Fibroblast of skin of abdomen (primary cell): ENCODE measurements around the gene GDF10.

ENCODE experiments used
- DNase-seq: peaks from one replicate; pipeline ENCODE4 v3.0.0-alpha.2; 2013

Gene GDF10

GRCh38 chr10:47336387-47337134 lies 36.6 kb downstream of the GDF10 start:
- no peak for DNase-seq

DNA sequence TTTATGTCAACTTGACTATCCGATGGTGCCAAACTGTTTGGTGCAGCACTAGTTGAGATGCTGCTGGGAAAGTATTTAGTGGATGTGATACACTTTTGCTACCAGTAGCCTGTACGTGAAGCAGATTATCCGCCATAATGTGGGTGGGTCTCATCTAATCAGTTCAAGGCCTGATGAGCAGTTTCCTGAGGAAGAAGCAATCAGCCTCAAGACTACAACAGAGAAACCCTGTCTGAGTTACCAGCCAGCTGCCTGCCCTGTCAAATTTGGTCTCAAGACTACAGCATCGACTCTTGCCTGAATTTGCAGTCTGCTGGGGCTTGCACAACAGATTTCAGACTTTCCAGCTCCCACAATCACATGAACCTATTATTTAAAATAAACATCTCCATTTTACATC lies 37.3 kb downstream of the GDF10 start:
- DNase-seq, result no peak

- DNase-seq, result no peak
Measured at GRCh38 chr10:47339186-47339735, 39.3 kb downstream of the GDF10 start.

DNA sequence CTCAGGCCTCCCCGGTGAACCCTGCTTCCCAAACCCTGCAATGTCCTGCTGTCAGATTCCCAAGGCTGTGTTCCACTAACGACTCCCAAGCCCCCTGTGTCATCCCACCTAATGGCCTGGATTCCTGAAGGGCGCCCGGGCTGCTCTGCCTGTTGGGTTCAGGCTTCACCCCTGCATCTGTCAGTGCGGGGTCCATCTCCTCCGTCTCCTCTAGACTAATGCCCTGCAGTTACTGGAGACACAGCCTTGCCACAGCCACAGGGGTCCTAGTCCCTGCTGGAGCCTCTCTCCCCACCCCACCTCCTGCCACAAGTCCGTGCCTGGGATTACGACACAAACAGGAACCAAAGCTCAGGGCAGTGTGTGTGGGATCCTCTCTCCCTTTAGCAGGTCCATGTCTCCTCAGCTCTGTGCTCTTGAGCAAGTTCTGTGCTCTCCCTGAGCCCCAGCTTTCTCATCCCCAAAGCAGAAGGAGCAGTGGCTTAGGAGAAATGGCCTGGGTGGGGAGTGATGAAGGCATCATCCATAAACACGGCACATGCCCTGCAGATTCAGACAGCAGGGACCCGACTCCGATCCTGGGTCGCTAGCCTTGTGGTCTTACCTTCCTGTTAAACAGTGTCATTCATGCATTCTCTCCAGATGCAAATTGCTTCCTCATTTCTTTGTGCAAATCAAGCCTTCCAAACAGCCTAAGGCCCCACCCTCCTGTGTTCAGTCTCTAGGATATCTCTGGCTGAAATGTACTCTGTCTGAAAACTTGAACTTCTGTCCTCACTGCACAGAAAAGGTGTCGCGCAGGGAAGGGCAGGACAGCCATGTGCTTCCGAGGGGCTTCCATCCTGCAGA lies 40.0 kb downstream of the GDF10 start:
- DNase-seq, result no peak

DNA sequence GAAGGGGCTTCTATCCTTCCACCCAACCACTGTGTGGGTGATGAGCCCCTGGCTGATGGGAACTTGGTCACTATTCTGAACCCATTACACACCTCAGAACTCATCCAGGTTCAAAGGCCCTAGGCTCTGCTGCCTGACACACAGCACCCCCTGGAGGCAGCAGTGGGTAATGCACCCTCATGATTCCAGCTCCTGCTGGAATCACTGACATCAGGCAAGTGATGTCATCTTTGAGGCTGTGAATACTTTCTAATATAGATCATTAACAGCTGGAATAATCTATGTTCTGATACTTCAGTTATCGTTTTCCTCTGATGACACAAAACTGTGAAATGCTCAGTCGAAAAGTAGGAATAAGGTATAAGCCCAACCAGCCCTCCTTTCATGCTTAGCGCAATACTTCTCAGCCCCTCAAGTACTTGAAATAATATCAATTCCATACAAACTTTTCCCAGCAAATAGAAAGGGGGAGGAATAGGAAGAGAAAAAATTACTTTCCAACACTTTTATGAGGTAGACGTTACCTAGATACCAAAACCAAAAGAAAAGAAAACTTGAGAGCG lies 40.7 kb downstream of the GDF10 start:
- DNase-seq, result peak; percentile 48

GRCh38 chr10:47344996-47345870 lies 45.2 kb downstream of the GDF10 start:
- DNase-seq, result no peak

DNA sequence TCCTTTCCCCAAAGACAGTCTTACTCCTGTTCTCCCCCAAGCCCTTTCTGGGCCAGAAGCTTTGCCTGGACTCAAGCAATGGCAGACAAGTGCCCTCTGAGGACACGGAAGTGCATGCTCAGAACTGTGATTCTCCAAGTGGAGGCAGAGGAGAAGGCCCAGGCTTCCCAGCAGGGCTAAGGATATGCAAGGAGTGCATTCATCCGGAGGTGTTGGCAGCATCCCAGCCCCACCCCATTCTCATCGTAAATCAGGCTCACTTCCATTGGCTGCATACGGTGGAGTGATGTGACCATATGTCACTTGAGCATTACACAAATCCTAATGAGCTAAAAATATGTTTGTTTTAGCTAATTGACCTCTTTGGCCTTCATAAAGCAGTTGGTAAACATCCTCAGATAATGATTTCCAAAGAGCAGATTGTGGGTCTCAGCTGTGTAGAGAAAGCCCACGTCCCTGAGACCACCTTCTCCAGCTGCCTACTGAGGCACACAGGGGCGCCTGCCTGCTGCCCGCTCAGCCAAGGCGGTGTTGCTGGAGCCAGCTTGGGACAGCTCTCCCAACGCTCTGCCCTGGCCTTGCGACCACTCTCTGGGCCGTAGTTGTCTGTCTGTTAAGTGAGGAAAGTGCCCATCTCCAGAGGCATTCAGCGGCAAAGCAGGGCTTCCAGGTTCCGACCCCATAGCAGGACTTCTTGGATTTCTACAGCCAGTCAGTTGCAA lies 46.7 kb downstream of the GDF10 start:
- DNase-seq, result no peak

GRCh38 chr10:47347303-47347675 lies 47.3 kb downstream of the GDF10 start:
- DNase-seq, result no peak

DNA sequence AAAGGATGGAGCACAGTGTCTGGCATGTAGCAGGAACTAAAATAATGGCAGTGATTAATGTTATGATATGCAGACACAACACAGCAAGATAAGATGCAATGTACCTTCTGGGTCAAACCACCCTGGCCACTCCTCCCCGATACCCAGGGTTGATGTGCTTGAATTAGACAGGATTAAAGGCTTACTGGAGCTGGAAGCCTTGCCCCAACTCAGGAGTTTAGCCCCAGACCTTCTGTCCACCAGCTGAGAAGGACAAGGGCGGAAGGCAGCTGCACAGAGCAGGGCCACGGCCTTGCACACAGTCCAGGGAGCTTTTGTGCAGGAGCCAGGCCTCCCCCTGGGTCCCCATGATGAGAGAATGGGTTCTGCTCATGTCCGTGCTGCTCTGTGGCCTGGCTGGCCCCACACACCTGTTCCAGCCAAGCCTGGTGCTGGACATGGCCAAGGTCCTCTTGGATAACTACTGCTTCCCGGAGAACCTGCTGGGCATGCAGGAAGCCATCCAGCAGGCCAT lies 48.2 kb downstream of the GDF10 start, which contains the start of gene RBP3:
RBP3 (plus strand) TSS at position 226 of the 514 bp plus-strand sequence; CDS start at position 348, 122 bp downstream.
- no peak for DNase-seq

GRCh38 chr10:47348661-47349470 lies 48.9 kb downstream of the GDF10 start:
- DNase-seq, result no peak

DNA sequence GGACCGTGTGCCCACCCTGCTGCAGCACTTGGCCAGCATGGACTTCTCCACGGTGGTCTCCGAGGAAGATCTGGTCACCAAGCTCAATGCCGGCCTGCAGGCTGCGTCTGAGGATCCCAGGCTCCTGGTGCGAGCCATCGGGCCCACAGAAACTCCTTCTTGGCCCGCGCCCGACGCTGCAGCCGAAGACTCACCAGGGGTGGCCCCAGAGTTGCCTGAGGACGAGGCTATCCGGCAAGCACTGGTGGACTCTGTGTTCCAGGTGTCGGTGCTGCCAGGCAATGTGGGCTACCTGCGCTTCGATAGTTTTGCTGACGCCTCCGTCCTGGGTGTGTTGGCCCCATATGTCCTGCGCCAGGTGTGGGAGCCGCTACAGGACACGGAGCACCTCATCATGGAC lies 49.5 kb downstream of the GDF10 start:
- no peak for DNase-seq

- DNase-seq, result no peak
Measured at GRCh38 chr10:47349941-47350371, 50.0 kb downstream of the GDF10 start.

- DNase-seq, result no peak
Measured at GRCh38 chr10:47350671-47351640, 51.0 kb downstream of the GDF10 start.

DNA sequence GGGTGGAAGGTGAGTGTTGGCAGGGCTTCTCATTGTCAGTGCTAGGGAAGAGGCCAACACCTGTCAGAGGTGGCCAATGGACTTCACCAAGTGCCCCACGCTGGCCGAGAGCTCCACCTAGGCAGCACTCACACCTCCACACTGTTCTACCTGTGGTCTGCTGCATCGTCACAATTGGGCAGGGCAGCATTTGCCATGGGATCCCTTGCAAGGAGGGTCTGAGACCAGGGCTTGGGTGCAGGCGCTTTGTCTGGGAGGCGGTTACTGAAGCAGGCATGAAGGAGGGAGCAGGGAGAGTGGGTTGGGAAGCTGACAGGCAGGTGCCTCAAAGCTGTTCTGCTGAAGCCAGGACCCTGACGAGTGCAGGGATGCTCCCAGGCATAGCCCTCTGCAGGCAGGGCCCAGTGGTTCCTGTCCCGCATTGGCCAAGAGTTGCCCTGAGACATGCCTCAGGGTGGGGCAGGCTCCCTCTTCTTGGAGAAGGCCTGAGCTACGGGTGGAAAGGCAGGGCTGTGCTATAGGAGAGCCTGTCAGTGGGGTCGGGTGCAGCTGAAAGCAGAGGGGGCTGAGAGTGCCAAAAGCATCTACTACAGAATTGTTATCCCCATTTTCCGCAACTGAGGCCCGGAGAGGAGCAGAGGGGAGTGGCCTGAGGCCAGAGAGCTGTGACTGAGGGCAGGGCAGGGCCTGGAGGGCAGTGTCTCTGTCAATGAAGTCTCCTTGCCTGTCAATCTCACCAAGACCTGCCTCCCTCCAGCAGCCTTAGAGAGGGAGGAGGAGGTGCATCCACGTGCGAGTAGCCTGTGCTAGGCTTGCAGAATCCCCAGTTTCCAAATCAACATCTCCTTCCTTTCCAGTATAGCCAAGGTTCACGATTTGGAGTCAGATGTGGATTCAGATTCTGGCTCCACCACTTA lies 52.2 kb downstream of the GDF10 start:
- no peak for DNase-seq

DNA sequence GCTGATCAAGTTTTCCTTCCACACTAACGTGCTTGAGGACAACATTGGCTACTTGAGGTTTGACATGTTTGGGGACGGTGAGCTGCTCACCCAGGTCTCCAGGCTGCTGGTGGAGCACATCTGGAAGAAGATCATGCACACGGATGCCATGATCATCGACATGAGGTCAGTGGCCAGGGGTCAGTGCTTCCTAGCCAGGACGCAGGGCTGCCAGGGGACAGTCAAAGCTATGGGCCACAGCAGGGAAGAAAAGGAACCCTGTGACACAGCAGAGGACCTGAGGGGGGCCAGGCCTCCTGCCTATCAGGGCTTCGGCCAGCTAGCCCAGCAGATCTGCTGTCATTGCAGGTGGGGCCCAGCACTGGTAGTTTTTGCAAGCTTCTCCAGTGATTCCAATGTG lies 53.4 kb downstream of the GDF10 start:
- no peak for DNase-seq

DNA sequence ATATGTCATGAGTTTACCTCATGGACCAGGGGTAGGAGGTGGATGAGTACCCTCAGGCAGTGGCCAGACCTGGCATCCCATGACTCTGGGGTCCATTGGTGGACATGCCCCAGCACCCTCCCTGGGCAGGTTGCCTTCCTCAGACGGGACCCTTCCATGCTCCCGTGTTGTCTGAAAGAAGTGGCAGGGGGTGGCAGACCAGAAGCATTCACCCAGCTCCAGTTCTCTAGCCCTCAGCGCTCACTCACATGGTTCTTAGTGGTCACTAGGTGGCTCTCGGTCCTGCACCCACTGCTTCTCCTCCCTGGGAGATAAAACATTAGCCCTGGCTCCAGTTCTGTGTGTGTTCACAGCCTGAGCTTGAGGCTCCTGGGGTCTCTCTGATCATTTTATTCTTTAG lies 54.2 kb downstream of the GDF10 start:
- DNase-seq, result no peak

DNA sequence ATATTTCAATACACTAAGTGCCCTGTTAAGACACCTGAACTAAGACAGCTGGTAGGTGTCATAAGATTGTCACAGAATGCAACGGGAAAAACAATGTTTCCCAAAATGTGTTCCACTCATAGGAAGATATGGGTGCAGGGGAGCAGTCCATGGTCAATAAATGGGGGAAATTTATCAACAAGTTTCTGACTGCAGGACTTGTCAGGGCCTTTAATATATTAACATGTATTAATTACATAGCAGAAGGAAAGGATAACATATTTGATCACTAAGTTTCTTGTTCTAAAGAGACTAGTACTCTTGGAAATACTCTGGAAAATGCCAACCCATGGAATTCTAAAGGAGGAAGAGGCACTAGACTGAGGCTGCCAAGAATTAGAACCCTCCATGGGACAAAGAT lies 54.9 kb downstream of the GDF10 start:
- no peak for DNase-seq

DNA sequence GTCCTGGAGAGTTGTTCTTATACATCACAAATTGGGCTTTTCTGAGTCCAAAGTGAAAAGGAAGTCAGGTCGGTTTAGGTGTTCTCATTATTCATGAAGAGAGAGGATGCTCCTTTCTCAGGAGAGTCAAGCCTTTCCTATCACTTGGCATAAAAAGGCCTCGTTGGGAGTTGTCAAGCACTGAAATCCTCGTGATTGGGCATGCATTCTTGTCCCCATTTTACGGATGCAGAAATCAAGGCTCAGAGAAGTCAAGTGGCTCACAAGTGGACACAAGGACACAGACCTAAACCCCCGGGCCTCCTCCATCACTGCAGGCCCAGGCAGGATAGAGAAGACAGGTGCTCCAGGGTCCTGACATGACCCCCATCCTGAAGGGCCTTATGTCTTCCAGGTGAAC lies 56.7 kb downstream of the GDF10 start:
- no peak for DNase-seq
